GM21619 (cell line): Measurements from ENCODE around the gene CTNNBL1.

ENCODE experiments used
- ATAC-seq: cut with Tn5 transposase; IDR thresholded peaks from one replicate; pipeline ENCODE4 v1.9.1; 2021; ENCODE audit not compliant: unreplicated experiment

Gene CTNNBL1

GRCh38 chr20:37875460-37876175 lies 181.8 kb downstream of the CTNNBL1 start:
- ATAC-seq: no peak

- ATAC-seq: no peak
Observed at GRCh38 chr20:37876863-37877262, 183.0 kb downstream of the CTNNBL1 start.

GRCh38 chr20:37877832-37878772 lies 184.3 kb downstream of the CTNNBL1 start:
- no peak for ATAC-seq

GRCh38 chr20:37878835-37879599 lies 185.2 kb downstream of the CTNNBL1 start:
- ATAC-seq: no peak

DNA sequence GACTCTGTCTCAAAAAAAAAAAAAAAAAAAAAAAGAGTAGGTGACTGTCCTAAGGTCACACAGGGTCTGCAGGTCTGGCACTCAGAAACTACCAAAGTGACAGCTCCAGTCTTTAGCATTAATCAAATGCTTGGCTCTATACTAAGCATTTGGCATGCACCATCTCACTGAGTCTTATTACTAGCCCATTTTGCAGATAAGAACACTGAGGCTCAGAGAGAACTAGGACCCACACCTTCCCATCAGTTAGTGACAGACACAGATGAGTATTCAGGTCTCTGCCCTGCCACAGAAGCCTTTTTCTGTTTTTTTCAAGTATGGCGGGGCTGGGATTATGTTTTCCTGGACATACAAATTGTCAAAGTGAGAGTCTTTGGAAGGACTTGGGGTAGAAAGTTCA lies 186.0 kb downstream of the CTNNBL1 start:
- ATAC-seq: no peak

DNA sequence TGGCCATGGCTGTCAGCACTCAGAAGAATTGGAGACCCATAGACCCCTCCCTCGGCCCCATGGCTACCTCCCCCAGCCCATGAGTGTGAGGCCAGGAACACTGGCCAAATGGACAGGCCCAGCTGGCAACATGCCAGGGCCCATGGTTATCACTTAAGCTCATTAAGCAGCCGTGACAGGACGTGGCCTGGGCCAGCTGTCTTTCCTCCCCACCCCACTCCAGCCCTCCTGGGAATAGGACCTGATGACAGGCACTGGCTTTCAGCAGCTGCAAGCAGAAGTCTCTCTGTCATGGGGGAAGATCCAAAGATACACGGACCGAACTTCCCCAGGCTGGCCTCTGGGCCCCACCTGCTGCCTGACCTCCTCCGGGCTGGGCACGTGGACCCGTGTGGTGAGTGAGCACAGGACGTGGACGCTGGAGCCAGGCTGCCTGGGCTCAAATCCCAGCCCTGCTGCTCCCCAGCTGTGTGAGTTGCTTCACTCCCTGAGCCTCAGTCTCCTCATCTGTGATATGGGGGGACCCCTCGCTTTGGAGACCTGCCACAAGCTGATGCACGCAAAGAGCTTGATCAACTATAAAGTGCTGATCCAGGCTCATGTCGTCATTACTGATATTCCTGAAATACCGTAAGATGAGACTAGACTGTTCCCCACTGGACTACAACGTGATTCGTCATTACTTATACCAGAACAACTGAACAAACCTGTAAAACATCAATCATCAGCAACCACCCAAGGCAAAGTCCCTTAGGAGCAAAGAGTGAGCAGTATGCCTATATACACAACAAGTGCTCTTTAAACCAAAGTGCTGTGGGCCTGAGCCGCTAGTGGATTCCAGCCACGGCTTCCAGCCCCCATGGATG lies 187.1 kb downstream of the CTNNBL1 start:
- ATAC-seq: no peak

DNA sequence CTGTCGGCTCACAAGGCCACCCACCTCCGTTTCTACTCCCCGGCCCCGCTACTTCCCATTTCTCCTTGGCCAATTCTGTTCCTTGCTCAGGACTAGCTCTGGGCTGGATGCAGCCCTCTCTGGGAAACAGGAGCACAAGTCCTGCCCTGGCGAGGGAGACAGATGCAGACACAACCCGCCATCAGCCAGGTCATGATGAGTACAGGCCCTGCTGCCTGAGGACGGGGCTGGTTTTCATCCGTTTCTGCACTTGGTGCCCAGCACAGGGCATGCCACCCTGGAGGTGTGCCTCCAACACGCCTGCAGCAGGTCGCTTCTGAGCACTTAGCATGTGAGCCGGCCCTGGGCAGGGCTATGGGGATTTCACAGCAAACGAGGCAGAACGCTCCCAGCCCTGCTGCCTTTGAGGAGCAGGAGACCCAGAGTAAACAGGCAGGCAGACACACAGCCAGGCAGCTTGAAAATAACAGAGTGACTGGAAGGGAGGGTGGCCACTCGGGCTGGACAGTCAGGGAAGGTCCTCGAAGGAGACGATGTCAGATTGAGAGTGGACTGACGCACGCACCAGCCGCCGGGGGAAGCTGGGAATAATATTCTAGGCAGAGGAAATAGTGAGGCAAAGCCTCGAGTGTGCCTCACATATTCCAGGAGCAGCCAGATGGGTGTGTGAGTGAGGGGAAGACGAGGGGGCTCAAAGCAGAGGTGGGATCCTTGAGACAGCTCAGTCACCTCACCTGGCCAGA lies 187.9 kb downstream of the CTNNBL1 start:
- no peak for ATAC-seq

DNA sequence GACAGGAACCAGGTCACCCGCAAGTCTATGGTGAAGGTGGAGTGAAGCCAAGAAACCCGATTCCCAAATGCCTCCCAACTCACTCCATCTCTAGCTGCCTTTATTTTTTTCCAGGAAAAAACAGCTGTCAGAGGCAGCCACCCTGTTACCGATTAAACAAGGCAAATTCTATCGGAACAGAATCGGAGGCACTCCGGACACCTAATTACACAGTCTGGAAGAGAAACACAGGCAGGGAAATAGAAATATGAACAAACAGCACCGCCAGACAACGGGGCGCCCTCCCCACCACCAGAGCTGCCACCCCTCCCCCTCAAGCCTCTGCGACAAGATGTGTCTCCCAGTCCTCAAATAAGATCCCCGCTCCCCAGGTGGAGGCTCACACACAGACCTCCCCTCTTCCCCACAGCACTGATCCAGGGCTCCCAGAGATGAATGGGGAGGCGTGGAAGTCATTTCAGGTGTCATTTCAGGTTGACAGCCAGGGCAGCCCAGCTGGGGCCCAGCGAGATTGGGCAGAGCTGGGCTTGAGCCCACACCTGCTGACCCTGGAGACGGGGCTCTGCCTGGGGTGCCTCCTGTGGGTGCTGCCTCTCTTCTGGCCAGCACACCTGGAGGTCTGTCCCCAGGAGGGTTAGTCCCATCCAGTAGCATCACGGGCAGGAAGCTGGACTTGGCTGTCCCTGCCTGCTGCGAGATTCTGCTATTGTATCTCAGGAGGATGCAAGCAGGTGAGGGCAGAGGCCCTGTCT lies 189.3 kb downstream of the CTNNBL1 start:
- no peak for ATAC-seq

- no peak for ATAC-seq
Observed at GRCh38 chr20:37885042-37885441, 191.2 kb downstream of the CTNNBL1 start.

DNA sequence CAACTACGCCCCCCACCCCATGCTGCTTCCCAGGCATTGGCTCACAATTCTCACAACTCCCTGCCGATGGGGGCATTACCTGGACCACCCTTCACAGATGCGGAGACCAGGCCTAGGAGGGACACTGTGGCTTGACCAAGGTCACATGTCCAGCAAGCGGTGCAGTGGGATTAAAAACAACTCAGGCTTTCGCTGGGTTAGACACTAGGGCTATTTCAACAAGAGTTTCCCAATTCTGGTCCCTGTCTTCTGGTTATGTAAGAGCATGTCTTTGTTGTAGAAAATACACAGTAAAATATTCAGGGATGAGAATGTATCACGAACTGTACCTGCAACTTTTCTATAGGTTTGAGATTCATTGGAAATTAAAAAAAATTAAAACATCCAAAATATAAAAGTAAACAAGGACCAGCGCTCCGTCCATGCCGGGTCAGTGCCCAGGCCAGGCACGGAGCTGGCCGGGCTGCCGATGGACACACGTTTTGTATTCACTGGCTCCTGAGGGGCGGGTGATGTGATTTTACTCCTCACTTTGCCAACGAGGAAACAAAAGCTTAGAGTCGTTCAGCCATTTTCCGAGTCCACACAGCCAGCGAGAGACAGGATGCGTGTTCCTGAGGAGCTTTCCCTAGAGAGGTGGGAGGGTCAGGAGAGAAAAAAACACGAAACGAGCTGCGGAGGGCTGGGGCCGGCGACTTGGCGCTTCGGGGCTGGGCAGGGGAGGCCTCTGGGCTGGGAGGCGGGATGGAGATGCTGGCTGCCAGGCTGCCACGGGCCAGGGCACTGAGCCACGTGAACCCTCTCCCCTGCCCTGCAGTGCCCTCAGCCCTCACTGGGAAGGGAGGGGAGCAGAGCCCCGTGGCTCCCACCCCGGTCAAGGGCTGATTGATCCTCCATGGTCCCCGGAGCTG lies 192.0 kb downstream of the CTNNBL1 start:
- no peak for ATAC-seq

GRCh38 chr20:37886851-37887297 lies 193.0 kb downstream of the CTNNBL1 start:
- no peak for ATAC-seq

DNA sequence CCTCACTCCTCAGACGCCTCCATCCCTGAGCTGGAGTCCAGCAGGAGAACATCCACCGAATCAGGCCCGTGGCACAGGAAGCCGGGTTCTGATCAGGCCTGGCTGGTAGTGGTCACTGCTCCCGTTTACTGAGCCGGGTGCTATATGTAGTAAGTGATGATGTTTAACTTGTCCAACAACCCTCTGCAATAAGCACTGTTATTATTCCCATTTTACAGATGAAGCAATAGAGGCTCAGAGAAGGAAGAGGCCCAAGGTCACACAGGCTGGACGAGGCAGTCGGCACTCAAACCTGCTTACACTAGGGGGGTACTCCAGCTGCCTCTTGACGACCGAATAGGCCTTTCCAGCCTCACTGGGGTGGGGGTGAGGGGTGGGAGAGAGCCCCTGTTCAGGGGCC lies 194.8 kb downstream of the CTNNBL1 start:
- ATAC-seq: no peak

DNA sequence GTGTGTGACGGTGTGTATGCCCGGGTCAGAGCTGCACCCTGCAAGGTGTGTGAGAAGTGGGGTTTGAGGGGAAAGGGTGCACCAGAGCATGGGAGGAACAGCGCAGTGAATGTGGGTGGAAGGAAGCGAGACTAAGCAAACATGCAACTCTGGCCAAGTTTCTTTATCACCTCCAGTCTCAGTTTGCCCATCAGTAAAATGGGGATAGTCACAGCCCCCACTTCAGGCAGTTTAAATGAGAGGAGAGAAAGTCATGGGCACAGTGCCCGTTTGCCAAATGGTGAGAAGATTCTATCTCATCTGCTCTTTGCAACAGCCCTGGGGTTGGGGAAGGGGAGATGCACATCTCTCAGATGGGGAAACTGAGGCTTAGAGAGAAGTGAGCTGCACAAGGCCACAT lies 196.3 kb downstream of the CTNNBL1 start:
- no peak for ATAC-seq

DNA sequence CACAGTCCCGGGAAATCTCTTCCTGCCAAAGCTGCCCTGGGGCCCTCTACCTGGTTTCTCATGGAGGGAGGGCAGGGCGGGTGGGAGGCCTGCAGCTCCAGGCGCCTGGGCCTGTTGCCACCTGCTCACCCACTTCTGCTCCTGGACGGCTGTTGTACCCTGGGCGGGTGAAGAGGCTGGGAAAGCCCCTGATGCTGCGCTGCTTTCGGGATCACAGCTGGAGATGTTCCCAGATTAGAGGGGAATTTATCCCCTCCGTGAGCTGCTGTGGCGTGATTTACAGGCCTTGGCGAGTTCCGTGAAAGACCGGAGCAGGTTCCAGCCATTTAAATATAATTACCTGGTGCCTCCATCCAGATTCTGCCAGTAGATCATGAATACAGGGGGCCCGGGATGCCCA lies 196.8 kb downstream of the CTNNBL1 start:
- ATAC-seq: no peak

- no peak for ATAC-seq
Observed at GRCh38 chr20:37892001-37892400, 198.2 kb downstream of the CTNNBL1 start.

DNA sequence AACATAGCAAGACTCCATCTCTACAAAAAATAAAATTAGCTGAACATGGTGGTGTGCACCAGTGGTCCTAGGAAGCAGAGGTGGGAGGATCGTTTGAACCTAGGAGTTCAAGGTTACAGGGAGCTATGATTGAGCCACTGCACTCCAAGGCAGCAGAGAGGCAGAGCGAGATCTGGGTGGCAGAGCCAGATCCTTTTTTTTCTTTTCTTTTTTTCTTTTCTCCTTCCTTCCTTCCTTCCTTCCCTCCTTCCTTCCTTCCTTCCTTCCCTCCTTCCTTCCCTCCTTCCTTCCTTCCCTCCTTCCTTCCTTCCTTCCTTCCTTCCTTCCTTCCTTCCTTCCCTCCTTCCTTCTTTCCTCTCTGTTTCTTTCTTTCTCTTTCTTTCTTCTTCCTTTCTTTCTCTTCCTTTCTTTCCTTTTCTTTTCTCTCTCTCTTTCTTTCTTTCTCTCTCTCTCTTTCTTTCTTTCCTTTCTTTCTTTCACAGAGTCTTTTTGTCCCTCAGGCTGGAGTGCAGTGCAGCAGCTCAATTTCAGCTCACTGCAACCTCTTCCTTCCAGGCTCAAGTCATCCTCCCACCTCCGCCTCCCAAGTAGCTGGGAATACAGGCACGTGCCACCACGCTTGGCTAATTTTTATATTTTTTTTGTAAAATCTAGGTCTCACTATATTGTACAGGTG lies 199.9 kb downstream of the CTNNBL1 start:
- no peak for ATAC-seq

- ATAC-seq: no peak
Observed at GRCh38 chr20:37894454-37894853, 200.6 kb downstream of the CTNNBL1 start.
